Tibial nerve (tissue), 4 donors: ENCODE data around the gene PXT1. TPM values are rescaled to one million over a fixed set of nuclear protein-coding genes. Genes with fewer than 3 reads are reported as not detected.
A peak's percentile ranks its signal among the peaks of the same experiment; 100 is the strongest.

Source experiments
- DNase-seq, 2 donors: peaks; one replicate each; pipeline ENCODE4 v3.0.0-alpha.2; 2019; ENCODE audit warnings: low spot score in 2 of 2
- H3K27ac ChIP-seq, 4 donors: fragments of 200-600 bp; sonication (generic) in 3 of 4; one replicate each; pipeline ENCODE4 v1.5.1; 2017 to 2019; ENCODE audit warnings: mild to moderate bottlenecking in 1 of 4
- H3K27me3 ChIP-seq, 2 donors: fragments of 200-600 bp; sonication (generic) in 1 of 2; one replicate each; pipeline versions ENCODE4 v1.5.1 to v1.6.0; 2017 to 2019
- H3K36me3 ChIP-seq, 3 donors: fragments of 200-600 bp; sonication (generic); one replicate each; pipeline ENCODE4 v1.5.1; 2018 to 2019
- H3K4me1 ChIP-seq, 4 donors: fragments of 200-600 bp; sonication (generic) in 3 of 4; one replicate each; pipeline ENCODE4 v1.5.1; 2017 to 2019
- H3K4me3 ChIP-seq, 4 donors: fragments of 200-600 bp; sonication (generic) in 3 of 4; one replicate each; pipeline ENCODE4 v1.5.1; 2017 to 2019; ENCODE audit warnings: mild to moderate bottlenecking in 1 of 4, moderate library complexity in 1 of 4
- H3K9me3 ChIP-seq, 4 donors: fragments of 200-600 bp; sonication (generic) in 3 of 4; one replicate each; pipeline ENCODE4 v1.5.1; 2017 to 2019
- CTCF ChIP-seq, 5 experiments: fragments of 200-600 bp in 3 of 5; fragments of 450-650 bp in 2 of 5; sonication (generic) in 3 of 5; IDR thresholded peaks; one replicate each; pipeline ENCODE4 v1.5.1; 2016 to 2019; ENCODE audit warnings: antibody characterized with exemption in 5 of 5, mild to moderate bottlenecking in 3 of 5, moderate library complexity in 2 of 5
- EP300 ChIP-seq, 2 donors: sonication (generic); formaldehyde crosslinking; IDR thresholded peaks; one replicate each; pipeline ENCODE4 v1.6.1; 2017; ENCODE audit warnings: antibody characterized with exemption in 2 of 2, mild to moderate bottlenecking in 1 of 2
- POLR2A ChIP-seq, 2 donors: fragments of 450-650 bp; IDR thresholded peaks; one replicate each; pipeline ENCODE4 v1.6.1; 2017; ENCODE audit warnings: antibody characterized with exemption in 2 of 2, mild to moderate bottlenecking in 2 of 2, moderate library complexity in 2 of 2
- WGBS, 2 donors: methylation state at CpG; one replicate each; pipeline ENCODE4 v1.1.5; 2018; 5-methylcytosine and 5-hydroxymethylcytosine counted together
- total RNA-seq, 4 donors: library from RNA; depleted of rRNA; stranded (reverse); fragments of >200 nt; gene quantifications; one replicate each; pipeline ENCODE4 v1.1.0, GENCODE V29; 2016

The PXT1 gene
- total RNA-seq, 4 donors from 2014 or later: not detected

GRCh38 chr6:36378243-36378920 lies 64.3 kb downstream of the PXT1 start:
- Histone ChIP-seq H3K36me3 (no peaks in the 10 kb centered on the region), H3K4me1 (peaks cover 0 to 25% (median 0%) of the 10 kb centered on the region in 4 donors), H3K27me3 (no peaks in the 10 kb centered on the region), H3K27ac (no peak overlapping the region), H3K9me3 (no peaks in the 10 kb centered on the region), H3K4me3 (no peak overlapping the region)
- no peak for DNase-seq
- WGBS, 2 donors: 81 to 86% methylated on average over 4 of the region's 4 CpGs
- TF ChIP-seq CTCF (IDR thresholded peaks at IDR 0.05) (no peak), POLR2A (IDR thresholded peaks at IDR 0.05) (no peak)

GRCh38 chr6:36377594-36377993 lies 65.1 kb downstream of the PXT1 start:
- H3K4me1 ChIP-seq: peaks cover 0 to 28% (median 0%) of the 10 kb centered on the region in 4 donors
- H3K27ac ChIP-seq: no peak overlapping the region
- TF ChIP-seq EP300 (IDR thresholded peaks at IDR 0.05) (no peak), POLR2A (IDR thresholded peaks at IDR 0.05) (no peak), CTCF (IDR thresholded peaks at IDR 0.05) (no peak)
- 37 to 56% methylated on average over 5 of the region's 5 CpGs for WGBS, 2 donors
- H3K4me3 ChIP-seq: no peak overlapping the region
- H3K27me3 ChIP-seq: no peaks in the 10 kb centered on the region
- no peaks in the 10 kb centered on the region for H3K9me3 ChIP-seq
- DNase-seq: no peak
- H3K36me3 ChIP-seq: no peaks in the 10 kb centered on the region

- 89% methylated on average over 8 of the region's 8 CpGs for WGBS, 2 donors
- TF ChIP-seq CTCF (IDR thresholded peaks at IDR 0.05) (no peak), POLR2A (IDR thresholded peaks at IDR 0.05) (no peak)
- H3K36me3 ChIP-seq: peaks cover 0 to 7% (median 0%) of the 10 kb centered on the region in 3 donors
- no peak overlapping the region for H3K27ac ChIP-seq
- H3K4me3 ChIP-seq: no peak overlapping the region
- no peaks in the 10 kb centered on the region for H3K27me3 ChIP-seq
- no peaks in the 10 kb centered on the region for H3K9me3 ChIP-seq
- peaks cover 0 to 28% (median 0%) of the 10 kb centered on the region in 4 donors for H3K4me1 ChIP-seq
- no peak for DNase-seq
Measured at GRCh38 chr6:36376742-36377141, 65.9 kb downstream of the PXT1 start.

GRCh38 chr6:36376183-36376582 lies 66.5 kb downstream of the PXT1 start:
- peaks cover 0 to 11% (median 0%) of the 10 kb centered on the region in 3 donors for H3K36me3 ChIP-seq
- H3K4me3 ChIP-seq: no peak overlapping the region
- H3K27ac ChIP-seq: no peak overlapping the region
- no peaks in the 10 kb centered on the region for H3K27me3 ChIP-seq
- TF ChIP-seq EP300 (IDR thresholded peaks at IDR 0.05): no peak
- TF ChIP-seq CTCF (IDR thresholded peaks at IDR 0.05): no peak
- no peak for TF ChIP-seq POLR2A (IDR thresholded peaks at IDR 0.05)
- no peaks in the 10 kb centered on the region for H3K9me3 ChIP-seq
- 96 to 97% methylated on average over 8 of the region's 8 CpGs for WGBS, 2 donors
- no peak for DNase-seq
- H3K4me1 ChIP-seq: peaks cover 0 to 28% (median 0%) of the 10 kb centered on the region in 4 donors

GRCh38 chr6:36375644-36376155 lies 67.0 kb downstream of the PXT1 start:
- Histone ChIP-seq H3K4me3 (no peak overlapping the region), H3K27me3 (no peaks in the 10 kb centered on the region), H3K4me1 (peaks cover 0 to 28% (median 0%) of the 10 kb centered on the region in 4 donors), H3K27ac (peak overlapping the region; percentile 4 to 79 (median 54)), H3K36me3 (peaks cover 0 to 12% (median 0%) of the 10 kb centered on the region in 3 donors), H3K9me3 (no peaks in the 10 kb centered on the region)
- TF ChIP-seq POLR2A (IDR thresholded peaks at IDR 0.05): no peak
- no peak for TF ChIP-seq EP300 (IDR thresholded peaks at IDR 0.05)
- TF ChIP-seq CTCF (IDR thresholded peaks at IDR 0.05): no peak
- no peak for DNase-seq
- WGBS, 2 donors: 92 to 94% methylated on average over 13 to 20 of the region's 20 CpGs
